Gastroesophageal sphincter (tissue), 4 donors: Measurements from ENCODE around the gene GRHL1. TPM values are rescaled to one million over a fixed set of nuclear protein-coding genes. Genes with fewer than 3 reads are reported as not detected.
"Not testable (repeated sequence)": the region's sequence is repeated elsewhere in the genome, so short reads cannot be mapped to it uniquely, and the experiment has no call there.

ENCODE experiments used
- ATAC-seq: fragments of 150-250 bp; one replicate; pipeline ENCODE4 v1.9.1; 2016; ENCODE audit warnings: mild to moderate bottlenecking, moderate library complexity
- H3K27ac ChIP-seq, 4 donors: fragments of 200-600 bp; sonication (generic) in 3 of 4; 1 replicate in 3 of 4; 2 replicates in 1 of 4; pipeline ENCODE4 v1.5.1; 2016 to 2019
- H3K27me3 ChIP-seq: fragments of 200-600 bp; sonication (generic); one replicate; pipeline ENCODE4 v1.5.1; 2019
- H3K36me3 ChIP-seq, 2 donors: fragments of 200-600 bp; sonication (generic); one replicate each; pipeline ENCODE4 v1.5.1; 2019; ENCODE audit warnings: control low read depth in 1 of 2
- H3K4me1 ChIP-seq, 3 donors: fragments of 200-600 bp; sonication (generic); 1 replicate in 2 of 3; 2 replicates in 1 of 3; pipeline ENCODE4 v1.5.1; 2016 to 2019; ENCODE audit warnings: control low read depth in 2 of 3
- H3K4me3 ChIP-seq, 2 donors: fragments of 200-600 bp; sonication (generic); one replicate each; pipeline ENCODE4 v1.5.1; 2019; ENCODE audit warnings: mild to moderate bottlenecking in 1 of 2, moderate library complexity in 1 of 2
- H3K9me3 ChIP-seq, 3 donors: fragments of 200-600 bp; sonication (generic); one replicate each; pipeline ENCODE4 v1.5.1; 2017 to 2019; ENCODE audit warnings: control low read depth in 2 of 3
- CTCF ChIP-seq, 4 experiments: fragments of 200-600 bp in 2 of 4; fragments of 450-650 bp in 2 of 4; sonication (generic) in 1 of 4; IDR thresholded peaks; one replicate each; pipeline ENCODE4 v1.5.1; 2017 to 2019; ENCODE audit warnings: antibody characterized with exemption in 4 of 4, mild to moderate bottlenecking in 2 of 4, moderate library complexity in 2 of 4
- EP300 ChIP-seq: sonication (generic); formaldehyde crosslinking; IDR thresholded peaks from one replicate; pipeline ENCODE4 v1.6.1; 2017; ENCODE audit warnings: antibody characterized with exemption, mild to moderate bottlenecking
- POLR2A ChIP-seq, 2 donors: fragments of 450-650 bp; IDR thresholded peaks; one replicate each; pipeline ENCODE4 v1.6.1; 2017; ENCODE audit warnings: antibody characterized with exemption in 2 of 2, mild to moderate bottlenecking in 2 of 2, moderate library complexity in 1 of 2
- POLR2AphosphoS5 ChIP-seq: sonication (generic); formaldehyde crosslinking; IDR thresholded peaks from one replicate; pipeline ENCODE4 v1.6.1; 2017; ENCODE audit warnings: antibody characterized with exemption
- WGBS, 2 donors: methylation state at CpG; one replicate each; pipeline ENCODE4 v1.1.5; 2018; ENCODE audit warnings: low coverage in 1 of 2; 5-methylcytosine and 5-hydroxymethylcytosine counted together
- total RNA-seq, 4 donors: library from RNA; depleted of rRNA; stranded (reverse); fragments of >200 nt; gene quantifications; one replicate each; pipeline ENCODE4 v1.1.0, GENCODE V29; 2016

The GRHL1 gene
- total RNA-seq, 4 donors from 2014 or later = 1.3 to 6.1 (median 2.3) TPM

- H3K4me1 ChIP-seq = peaks cover 0 to 23% (median 9%) of the 10 kb centered on the region in 3 donors
- TF ChIP-seq EP300 (no peak), CTCF (IDR thresholded peaks at IDR 0.05) (no peak), POLR2AphosphoS5 (no peak), POLR2A (IDR thresholded peaks at IDR 0.05) (no peak)
- H3K9me3 ChIP-seq = peaks cover 0 to 13% (median 0%) of the 10 kb centered on the region in 3 donors
- H3K27ac ChIP-seq = no peak overlapping the region
- no peaks in the 10 kb centered on the region for H3K36me3 ChIP-seq
- ATAC-seq = no peak
- no peaks in the 10 kb centered on the region for H3K27me3 ChIP-seq
- no peak overlapping the region for H3K4me3 ChIP-seq
- 89 to 90% methylated on average over 23 to 41 of the region's 42 CpGs for WGBS, 2 donors
Observed at GRCh38 chr2:10014418-10015190, 63.1 kb downstream of the GRHL1 start.

- ATAC-seq, H3K4me3 ChIP-seq, H3K36me3 ChIP-seq, H3K27me3 ChIP-seq, H3K27ac ChIP-seq: not testable (repeated sequence)
- Histone ChIP-seq H3K4me1 (peaks cover 0 to 14% (median under 1%) of the 10 kb centered on the region in 3 donors), H3K9me3 (peaks cover 0 to 13% (median 0%) of the 10 kb centered on the region in 3 donors)
- 91 to 93% methylated on average over 22 to 35 of the region's 44 CpGs for WGBS, 2 donors
Observed at GRCh38 chr2:10015376-10015989, 64.0 kb downstream of the GRHL1 start.

GRCh38 chr2:10016001-10016801, 64.7 kb downstream of the GRHL1 start:
- Histone ChIP-seq H3K4me1 (peaks cover 0 to 10% (median 0%) of the 10 kb centered on the region in 3 donors), H3K27me3 (no peaks in the 10 kb centered on the region), H3K9me3 (peaks cover 0 to 13% (median 0%) of the 10 kb centered on the region in 3 donors), H3K4me3 (no peak overlapping the region), H3K36me3 (no peaks in the 10 kb centered on the region), H3K27ac (no peak overlapping the region)
- WGBS, 2 donors = 79 to 89% methylated on average over 7 to 30 of the region's 35 CpGs
- no peak for ATAC-seq
- TF ChIP-seq POLR2AphosphoS5 = no peak
- TF ChIP-seq POLR2A (IDR thresholded peaks at IDR 0.05) = no peak
- TF ChIP-seq EP300 = no peak

GRCh38 chr2:10016802-10017258, 65.3 kb downstream of the GRHL1 start:
- no peaks in the 10 kb centered on the region for H3K36me3 ChIP-seq
- H3K9me3 ChIP-seq = peaks cover 0 to 13% (median 0%) of the 10 kb centered on the region in 3 donors
- no peak overlapping the region for H3K27ac ChIP-seq
- no peak overlapping the region for H3K4me3 ChIP-seq
- TF ChIP-seq POLR2AphosphoS5 = no peak
- TF ChIP-seq CTCF (IDR thresholded peaks at IDR 0.05) = no peak
- TF ChIP-seq POLR2A (IDR thresholded peaks at IDR 0.05) = no peak
- TF ChIP-seq EP300 = no peak
- 85 to 100% methylated on average over 1 to 8 of the region's 8 CpGs for WGBS, 2 donors
- H3K27me3 ChIP-seq = no peaks in the 10 kb centered on the region
- no peak for ATAC-seq
- peaks cover 0 to 10% (median 0%) of the 10 kb centered on the region in 3 donors for H3K4me1 ChIP-seq

- H3K36me3 ChIP-seq = no peaks in the 10 kb centered on the region
- no peak for TF ChIP-seq POLR2A (IDR thresholded peaks at IDR 0.05)
- no peak for TF ChIP-seq POLR2AphosphoS5
- TF ChIP-seq EP300 = no peak
- no peak for TF ChIP-seq CTCF (IDR thresholded peaks at IDR 0.05)
- ATAC-seq = no peak
Observed at GRCh38 chr2:10017313-10017941, 65.9 kb downstream of the GRHL1 start.

More at GRCh38 chr2:10017313-10017941, 65.9 kb downstream of the GRHL1 start:
- H3K9me3 ChIP-seq = peaks cover 0 to 13% (median 0%) of the 10 kb centered on the region in 3 donors
- no peaks in the 10 kb centered on the region for H3K27me3 ChIP-seq
- WGBS, 2 donors = 89 to 92% methylated on average over 4 of the region's 5 CpGs
- peaks cover 0 to 10% (median 0%) of the 10 kb centered on the region in 3 donors for H3K4me1 ChIP-seq
- H3K4me3 ChIP-seq = no peak overlapping the region
- H3K27ac ChIP-seq = no peak overlapping the region
